Hindlimb muscle (tissue), 1 donor: ENCODE data around the gene TRIM26. TPM values are rescaled to one million over a fixed set of nuclear protein-coding genes. Genes with fewer than 3 reads are reported as not detected.
"Not testable (repeated sequence)": the region's sequence is repeated elsewhere in the genome, so short reads cannot be mapped to it uniquely, and the experiment has no call there.

ENCODE experiments used
- DNase-seq: peaks from one replicate; pipeline ENCODE4 v3.0.0-alpha.2; 2013
- polyA plus RNA-seq: library from polyadenylated mRNA; unstranded; fragments of 120-200 nt; gene quantifications from one replicate; pipeline ENCODE4 v1.2.1, GENCODE V29; 2013; ENCODE audit not compliant: insufficient read length

TRIM26 gene
- polyA plus RNA-seq: 15.2 TPM

- DNase-seq: peak; percentile 97
Observed at GRCh38 chr6:30212865-30213666, at the start of gene TRIM26. TSS of gene TRIM26 (minus strand) at chr6:30213406. CDS start at chr6:30199103, 14,303 bp downstream.

- peak; percentile 7 for DNase-seq
Observed at GRCh38 chr6:30260036-30260504, 46.9 kb upstream of the TRIM26 start.

GRCh38 chr6:30259140-30260035, 46.2 kb upstream of the TRIM26 start:
- peak; percentile 77 for DNase-seq

- DNase-seq: no peak
Observed at GRCh38 chr6:30258204-30258603, 45.0 kb upstream of the TRIM26 start.

GRCh38 chr6:30252417-30252816, 39.2 kb upstream of the TRIM26 start:
- not testable (repeated sequence) for DNase-seq

GRCh38 chr6:30244560-30244959, 31.4 kb upstream of the TRIM26 start:
- no peak for DNase-seq

- no peak for DNase-seq
Observed at GRCh38 chr6:30238178-30238795, 25.1 kb upstream of the TRIM26 start.

- DNase-seq: peak; percentile 31
Observed at GRCh38 chr6:30234356-30234755, 21.1 kb upstream of the TRIM26 start.

- no peak for DNase-seq
Observed at GRCh38 chr6:30231067-30231466, 17.9 kb upstream of the TRIM26 start.

GRCh38 chr6:30227763-30228487, 14.7 kb upstream of the TRIM26 start:
- DNase-seq: no peak

- DNase-seq: no peak
Observed at GRCh38 chr6:30227242-30227722, 14.1 kb upstream of the TRIM26 start.

GRCh38 chr6:30223339-30223738, 10.1 kb upstream of the TRIM26 start:
- DNase-seq: no peak

- DNase-seq: not testable (repeated sequence)
Observed at GRCh38 chr6:30221956-30222355, 8.8 kb upstream of the TRIM26 start.

- DNase-seq: not testable (repeated sequence)
Observed at GRCh38 chr6:30221395-30221794, 8.2 kb upstream of the TRIM26 start.

- peak; percentile 45 for DNase-seq
Observed at GRCh38 chr6:30219244-30219643, 6.0 kb upstream of the TRIM26 start.

GRCh38 chr6:30216096-30216495, 2.9 kb upstream of the TRIM26 start:
- DNase-seq: no peak

- DNase-seq: no peak
Observed at GRCh38 chr6:30214657-30214982, 1.4 kb upstream of the TRIM26 start.

GRCh38 chr6:30213957-30214656, 901 bp upstream of the TRIM26 start:
- peak; percentile 89 for DNase-seq

- DNase-seq: no peak
Observed at GRCh38 chr6:30213667-30213956, 406 bp upstream of the TRIM26 start.

- DNase-seq: no peak
Observed at GRCh38 chr6:30211899-30212298, 1.3 kb downstream of the TRIM26 start.

- DNase-seq: no peak
Observed at GRCh38 chr6:30211306-30211705, 1.9 kb downstream of the TRIM26 start.
